K562 (cell line): ENCODE data around the gene ZNF326. TPM values are rescaled to one million over a fixed set of nuclear protein-coding genes. Genes with fewer than 3 reads are reported as not detected.
A peak's percentile ranks its signal among the peaks of the same experiment; 100 is the strongest.

ENCODE experiments used
- ATAC-seq: fragments of 200-7000 bp; cut with Tn5 transposase; 3 replicates; pipeline ENCODE4 v1.9.1; 2020; ENCODE audit warnings: moderate library complexity
- BruUV-seq: library from RNA; stranded (reverse); fragments of 400-500 nt; replicated peaks from 2 replicates; lab custom pipeline; 2021; lab: Mats Ljungman, UMichigan
- CTCF ChIA-PET: fragments of 300-600 bp; formaldehyde crosslinking; extraction: SDS; loops from one replicate; lab custom pipeline; 2021; ENCODE audit warnings: low intra/inter-chr PET ratio; lab: Yijun Ruan, JAX
- POLR2A ChIA-PET: fragments of 300-600, 350-650 bp; sonication (Branson Sonifier 250); formaldehyde crosslinking; extraction: SDS; loops from one replicate; lab custom pipeline; 2021; ENCODE audit warnings: antibody characterized with exemption, inconsistent platforms; lab: Yijun Ruan, JAX
- DNase-seq, 4 experiments: peaks; one replicate each; pipeline versions ENCODE4 v3.0.0 to v3.0.0-alpha.2; 2011 to 2018; ENCODE audit warnings: low spot score in 3 of 4, mixed read lengths in 3 of 4; ENCODE audit errors: extremely low read depth in 1 of 4
- FAIRE-seq: peaks from 2 replicates; lab custom pipeline; 2011; peaks lifted over from hg19 to GRCh38; lab: Jason Lieb, UNC
- H2AFZ ChIP-seq: 2 replicates; pipeline ENCODE4 v1.6.0; 2011; ENCODE audit warnings: low read depth, low read length, control low read depth, inconsistent platforms
- H3K27ac ChIP-seq: fragments of 200-600 bp; 3 replicates; pipeline ENCODE4 v1.8.0; 2011; ENCODE audit warnings: low read depth, mild to moderate bottlenecking, control low read depth, inconsistent platforms, low read length, moderate library complexity, mixed read lengths; ENCODE audit errors: extremely low read depth
- H3K27me3 ChIP-seq, 2 experiments: fragments of 300-600 bp in 1 of 2; 2 replicates in 1 of 2; 3 replicates in 1 of 2; pipeline versions ENCODE4 v1.6.0 to v1.8.0; 2011; ENCODE audit warnings: inconsistent platforms in 2 of 2, low read length in 2 of 2, mild to moderate bottlenecking in 1 of 2, mixed read lengths in 1 of 2, moderate library complexity in 1 of 2; ENCODE audit not compliant: control insufficient read depth in 2 of 2, insufficient read depth in 2 of 2
- H3K36me3 ChIP-seq: fragments of 300-600 bp; 3 replicates; pipeline ENCODE4 v1.8.0; 2011; ENCODE audit warnings: mild to moderate bottlenecking, low read length, inconsistent platforms; ENCODE audit not compliant: control insufficient read depth, insufficient read depth
- H3K4me1 ChIP-seq, 2 experiments: fragments of 200-600 bp in 1 of 2; replicated peaks in 1 of 2; 2 replicates in 1 of 2; 3 replicates in 1 of 2; pipeline versions ENCODE4 v1.5.1 to v1.8.0; 2011; ENCODE audit warnings: inconsistent platforms in 2 of 2, low read length in 2 of 2, mild to moderate bottlenecking in 1 of 2, mixed read lengths in 1 of 2, moderate library complexity in 1 of 2; ENCODE audit not compliant: control insufficient read depth in 2 of 2, insufficient read depth in 2 of 2
- H3K4me2 ChIP-seq: 2 replicates; pipeline ENCODE4 v1.6.1; 2011; ENCODE audit warnings: low read length, control low read depth, inconsistent platforms, mixed read lengths; ENCODE audit not compliant: insufficient read depth
- H3K4me3 ChIP-seq: fragments of 200-600 bp; sonication (generic), shearing (Covaris generic); 2 replicates; pipeline ENCODE4 v1.5.1; 2016; ENCODE audit warnings: control low read depth, inconsistent platforms
- H3K79me2 ChIP-seq: fragments of 200-600 bp; 3 replicates; pipeline ENCODE4 v1.8.0; 2011; ENCODE audit warnings: low read length, inconsistent platforms; ENCODE audit not compliant: control insufficient read depth, insufficient read depth
- H3K9ac ChIP-seq, 2 experiments: 2 replicates each; pipeline versions ENCODE4 v1.6.0 to v1.6.1; 2011; ENCODE audit warnings: low read depth in 2 of 2, low read length in 2 of 2, control low read depth in 1 of 2, inconsistent platforms in 1 of 2, mild to moderate bottlenecking in 1 of 2, mixed read lengths in 1 of 2; ENCODE audit not compliant: insufficient read depth in 1 of 2
- H3K9me1 ChIP-seq: one replicate; pipeline ENCODE4 v1.6.0; 2011; ENCODE audit warnings: inconsistent platforms, mild to moderate bottlenecking, low read length, moderate library complexity; ENCODE audit not compliant: control insufficient read depth, insufficient read depth
- H3K9me3 ChIP-seq: replicated peaks from 2 replicates; pipeline ENCODE4 v1.5.1; 2011; ENCODE audit warnings: low read depth, low read length, inconsistent platforms; ENCODE audit not compliant: control insufficient read depth, insufficient read depth
- H4K20me1 ChIP-seq: replicated peaks from 2 replicates; pipeline ENCODE4 v1.6.1; 2011; ENCODE audit warnings: low read length, inconsistent platforms, mixed read lengths; ENCODE audit not compliant: control insufficient read depth, insufficient read depth
- ADNP ChIP-seq: fragments of 200-800 bp; sonication (Bioruptor generic); IDR thresholded peaks from 2 replicates; pipeline ENCODE4 v1.6.1; 2016; ENCODE audit warnings: missing genetic modification characterization, missing compliant biosample characterization
- CBX3 ChIP-seq, 2 experiments: IDR thresholded peaks; 1 replicate in 1 of 2; 2 replicates in 1 of 2; pipeline ENCODE4 v1.6.1; 2012; ENCODE audit warnings: inconsistent platforms in 2 of 2, low read length in 2 of 2, borderline replicate concordance in 1 of 2, control low read depth in 1 of 2
- CREBBP ChIP-seq: IDR thresholded peaks from one replicate; pipeline ENCODE4 v1.6.1; 2012; ENCODE audit warnings: low read depth, mild to moderate bottlenecking, control low read depth, inconsistent platforms, low read length
- CTCF ChIP-seq, 3 experiments: IDR thresholded peaks in 2 of 3; conservative IDR thresholded peaks in 1 of 3; 2 replicates each; pipeline ENCODE4 v1.5.1; 2011 to 2012; ENCODE audit warnings: low read length in 3 of 3, mild to moderate bottlenecking in 3 of 3, control low read depth in 2 of 3, improper control_type of control experiment in 1 of 3, inconsistent platforms in 1 of 3, low read depth in 1 of 3, mixed read lengths in 1 of 3, moderate library complexity in 1 of 3; ENCODE audit not compliant: insufficient read depth in 2 of 3
- HDAC2 ChIP-seq: fragments of 450-650 bp; IDR thresholded peaks from 2 replicates; pipeline ENCODE4 v1.6.1; 2016; ENCODE audit warnings: mild to moderate bottlenecking
- MAFK ChIP-seq: IDR thresholded peaks from 2 replicates; pipeline ENCODE4 v1.6.1; 2011; ENCODE audit warnings: low read length, improper control_type of control experiment
- MNT ChIP-seq, 2 experiments: fragments of 450-650 bp; conservative IDR thresholded peaks; 2 replicates each; pipeline ENCODE4 v1.6.1; 2017; ENCODE audit warnings: mild to moderate bottlenecking in 2 of 2, moderate library complexity in 2 of 2
- PTTG1 ChIP-seq: fragments of 450-650 bp; IDR thresholded peaks from 2 replicates; pipeline ENCODE4 v1.6.1; 2016; ENCODE audit warnings: low read depth, mild to moderate bottlenecking, missing genetic modification characterization, missing compliant biosample characterization
- RBFOX2 ChIP-seq: fragments of 200-400 bp; formaldehyde crosslinking; IDR thresholded peaks from 2 replicates; pipeline ENCODE4 v1.6.1; 2017; ENCODE audit warnings: low read depth, mild to moderate bottlenecking, low read length, moderate library complexity
- TGIF2 ChIP-seq: sonication (generic); formaldehyde crosslinking; IDR thresholded peaks from 2 replicates; pipeline ENCODE4 v1.8.1; 2022; ENCODE audit warnings: mild to moderate bottlenecking, missing genetic modification reagents, moderate library complexity
- ZNF316 ChIP-seq: fragments of 450-650 bp; IDR thresholded peaks from 2 replicates; pipeline ENCODE4 v1.6.1; 2016
- ZNF431 ChIP-seq: sonication (generic); formaldehyde crosslinking; IDR thresholded peaks from 2 replicates; pipeline ENCODE4 v1.8.0; 2022; ENCODE audit warnings: mild to moderate bottlenecking, missing genetic modification reagents
- ZNF586 ChIP-seq: fragments of 450-650 bp; formaldehyde crosslinking; conservative IDR thresholded peaks from 2 replicates; pipeline ENCODE4 v1.4.0; 2020; ENCODE audit warnings: mild to moderate bottlenecking, moderate library complexity
- WGBS: fragments of 100-300 bp; shearing (Covaris generic); methylation state at CpG from one replicate; pipeline ENCODE4 v1.1.6; 2016; ENCODE audit warnings: low coverage, mixed read lengths; ENCODE audit not compliant: insufficient coverage; ENCODE audit errors: missing lambda C conversion rate; 5-methylcytosine and 5-hydroxymethylcytosine counted together
- in situ Hi-C: fragments of 300-500 bp; cut with MboI; formaldehyde crosslinking; loops from 4 replicates; pipeline ENCODE4 v1.15.0; 2018; ENCODE audit warnings: inconsistent platforms, mixed read lengths
- intact Hi-C: fragments of 100-400 bp; cut with micrococcal nuclease; formaldehyde crosslinking; loops from 2 replicates; pipeline ENCODE4 v1.14.2; 2022
- polyA plus RNA-seq, 8 experiments: library from polyadenylated mRNA; depleted of rRNA in 4 of 8; stranded (reverse) in 5 of 8; unstranded in 3 of 8; fragments of >200 nt; fragmentation: Nextera tagmentation in 2 of 8; fragmentation: Illumina TruSeq in 1 of 8; extraction: Ambion mirVana in 2 of 8; extraction: Trizol in 1 of 8; gene quantifications; 2 replicates each; pipeline versions ENCODE4 v1.2.1 to v1.2.3, GENCODE V29; 2011 to 2014; ENCODE audit warnings: inconsistent platforms in 1 of 8, missing spikeins in 1 of 8
- total RNA-seq, 7 experiments: library from RNA; depleted of rRNA in 6 of 7; stranded (reverse); fragments of >200 nt in 6 of 7; fragmentation: Illumina TruSeq in 2 of 7; extraction: Trizol in 2 of 7; gene quantifications; 2 replicates each; pipeline versions ENCODE4 v1.2.1 to v1.2.3, GENCODE V29; 2011 to 2021; ENCODE audit warnings: low replicate concordance in 1 of 7

ZNF326 gene
- total and polyA plus RNA-seq, 9 of the 15 experiments (the other 6 are each of a cell fraction or from before 2014, with no cell fraction given), result 7.2 to 33.2 (median 20.1) TPM

GRCh38 chr1:90000934-90001676, 6.2 kb downstream of the ZNF326 start:
- Histone ChIP-seq H3K9me3 (no peaks in the 10 kb centered on the region), H3K4me1 (peaks cover 7 to 14% of the 10 kb centered on the region in 2 experiments; a peak in 4 of 5 replicates), H3K27me3 (no peaks in the 10 kb centered on the region), H3K4me3 (no peak overlapping the region), H3K9ac (no peak overlapping the region), H3K79me2 (peaks cover 98% of the 10 kb centered on the region), H3K9me1 (no peaks in the 10 kb centered on the region), H3K36me3 (peaks cover 56% of the 10 kb centered on the region), H3K27ac (0 out of 3 replicates have a peak overlapping the region, but pooled peaks have one; percentile 6), H4K20me1 (peaks cover 15% of the 10 kb centered on the region; the same call in 1 of the 2 replicates), H3K4me2 (no peak overlapping the region), H2AFZ (no peak overlapping the region)
- FAIRE-seq, result peak; percentile 72
- no peak for TF ChIP-seq MAFK
- no peak for TF ChIP-seq TGIF2 (CRISPR knock-in tag)
- no peak for TF ChIP-seq PTTG1 (tag)
- 0 out of 2 replicates have a peak, but pooled peaks have one; percentile 20 for TF ChIP-seq RBFOX2
- TF ChIP-seq CREBBP, result no peak
- TF ChIP-seq CTCF (IDR thresholded peaks at IDR 0.05 in 2 of 3, conservative IDR thresholded peaks at IDR 0.05 in 1 of 3; ENCODE audit: insufficient read depth in 2 of 3, low read depth in 1 of 3, low read length in 3 of 3), result peak; percentile 44 to 48 (median 47)
- TF ChIP-seq ZNF316, result 0 out of 2 replicates have a peak, but pooled peaks have one; percentile 0
- no peak for TF ChIP-seq CBX3 (IDR thresholded peaks at IDR 0.05; ENCODE audit: borderline replicate concordance in 1 of 2, low read length in 2 of 2)
- no peak for TF ChIP-seq ADNP (tag)
- no peak for TF ChIP-seq ZNF431
- no peak for TF ChIP-seq HDAC2
- TF ChIP-seq ZNF586, result no peak
- TF ChIP-seq MNT (conservative IDR thresholded peaks at IDR 0.05), result 0 out of 4 replicates have a peak, but pooled peaks of 1 of the 2 experiments have one; percentile 23
- WGBS, result 100% methylated on average over 1 of the region's 2 CpGs
- no TSS peak for BruUV-seq
- in situ Hi-C loops, result no loop called here
- intact Hi-C loops, result loop anchor here (10.0 kb wide), 1 partner anchor 1316 kb away; the partner anchor contains the start of gene PKN2
- DNase-seq, result peak in 3 of 4 experiments; percentile 23 to 36 (median 27)
- CTCF ChIA-PET, result no interaction called here
- peak; percentile 66 for ATAC-seq
- POLR2A ChIA-PET, result no interaction called here
